Measurements from ENCODE around the gene RPSA.
"Not testable (repeated sequence)": the region's sequence is repeated elsewhere in the genome, so short reads cannot be mapped to it uniquely, and the experiment has no call there.

The RPSA gene

GRCh38 chr3:39406368-39407258, at the start of gene RPSA:
Gene RPSA, plus strand, starts transcription at chr3:39406720. Its CDS starts 934 bp downstream, at chr3:39407654.
- peak; percentile 94 for DNase-seq (ENCODE audit: low spot score)

- no peak for DNase-seq (ENCODE audit: low spot score)
Observed at GRCh38 chr3:39358333-39358732, 48.2 kb upstream of the RPSA start.

GRCh38 chr3:39361252-39361927, 45.1 kb upstream of the RPSA start:
- DNase-seq (ENCODE audit: low spot score) = no peak

DNA sequence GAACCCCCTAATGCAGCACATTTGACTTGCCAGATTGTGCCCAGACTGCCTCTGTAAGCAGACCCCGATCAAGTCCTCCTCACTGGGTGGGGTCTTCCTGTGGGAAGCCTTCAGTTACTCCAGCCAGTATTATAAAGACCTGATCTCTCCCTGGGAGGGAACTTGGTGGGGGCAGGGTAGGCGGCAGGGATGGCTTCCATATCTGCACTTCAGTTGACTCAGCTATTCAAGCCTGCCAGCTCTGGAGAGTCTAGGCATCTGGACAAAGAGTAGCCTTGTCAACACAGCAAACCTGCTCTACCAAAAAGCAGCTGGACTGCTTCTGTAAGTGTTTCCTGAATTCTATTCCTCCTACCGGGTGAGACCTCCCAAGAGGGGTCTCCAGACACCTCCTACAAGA, 44.3 kb upstream of the RPSA start:
- no peak for DNase-seq (ENCODE audit: low spot score)

DNA sequence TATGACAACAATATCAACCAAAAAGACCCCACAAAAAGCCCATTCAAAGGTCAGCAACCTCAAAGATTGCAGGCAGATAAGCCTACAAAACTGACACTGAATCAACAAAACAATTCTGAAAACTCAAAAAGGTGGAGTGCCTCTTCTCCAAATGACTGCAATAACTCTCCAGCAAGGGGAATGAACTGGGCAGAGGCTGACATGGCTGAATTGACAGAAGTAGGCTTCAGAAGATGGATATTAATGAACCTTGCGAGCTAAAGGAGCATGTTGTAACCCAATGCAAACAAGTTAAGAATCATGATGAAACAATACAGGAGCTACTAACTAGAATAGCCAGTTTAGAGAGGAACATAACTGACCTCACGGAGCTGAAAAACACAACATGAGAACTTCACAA, 43.7 kb upstream of the RPSA start:
- no peak for DNase-seq (ENCODE audit: low spot score)

DNA sequence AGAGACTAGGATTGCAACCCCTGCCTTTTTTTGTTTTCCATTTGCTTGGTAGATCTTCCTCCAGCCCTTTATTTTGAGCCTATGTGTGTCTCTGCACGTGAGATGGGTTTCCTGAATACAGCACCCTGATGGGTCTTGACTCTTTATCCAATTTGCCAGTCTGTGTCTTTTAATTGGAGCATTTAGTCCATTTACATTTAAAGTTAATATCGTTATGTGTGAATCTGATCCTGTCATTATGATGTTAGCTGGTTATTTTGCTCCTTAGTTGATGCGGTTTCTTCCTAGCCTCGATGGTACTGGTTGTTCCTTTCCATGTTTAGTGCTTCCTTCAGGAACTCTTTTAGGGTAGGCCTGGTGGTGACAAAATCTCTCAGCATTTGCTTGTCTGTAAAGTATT, 36.1 kb upstream of the RPSA start:
- DNase-seq (ENCODE audit: low spot score) = not testable (repeated sequence)

DNA sequence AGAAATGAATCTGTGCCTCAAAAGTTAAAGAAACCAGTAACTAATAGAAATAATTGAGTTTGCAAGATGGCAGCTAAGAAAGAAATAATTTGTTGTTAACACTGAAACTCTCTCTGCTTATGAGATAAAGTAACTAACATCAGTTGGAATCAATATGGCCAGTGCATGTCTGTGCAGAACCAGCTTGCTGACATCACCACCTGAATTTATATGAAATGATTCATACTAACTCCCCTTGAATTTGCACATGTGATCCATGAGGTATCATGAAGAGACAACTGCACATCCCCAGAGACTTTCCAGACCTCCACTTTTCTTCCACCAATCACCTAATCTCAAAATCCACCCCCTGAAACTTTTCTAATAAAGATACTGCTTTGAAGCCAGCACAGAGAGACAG, 33.7 kb upstream of the RPSA start:
- DNase-seq (ENCODE audit: low spot score) = no peak

GRCh38 chr3:39376959-39377634, 29.4 kb upstream of the RPSA start:
- no peak for DNase-seq (ENCODE audit: low spot score)

GRCh38 chr3:39378088-39378487, 28.4 kb upstream of the RPSA start:
- peak; percentile 73 for DNase-seq (ENCODE audit: low spot score)

- DNase-seq (ENCODE audit: low spot score) = peak; percentile 33
Observed at GRCh38 chr3:39378957-39379777, 27.4 kb upstream of the RPSA start.

DNA sequence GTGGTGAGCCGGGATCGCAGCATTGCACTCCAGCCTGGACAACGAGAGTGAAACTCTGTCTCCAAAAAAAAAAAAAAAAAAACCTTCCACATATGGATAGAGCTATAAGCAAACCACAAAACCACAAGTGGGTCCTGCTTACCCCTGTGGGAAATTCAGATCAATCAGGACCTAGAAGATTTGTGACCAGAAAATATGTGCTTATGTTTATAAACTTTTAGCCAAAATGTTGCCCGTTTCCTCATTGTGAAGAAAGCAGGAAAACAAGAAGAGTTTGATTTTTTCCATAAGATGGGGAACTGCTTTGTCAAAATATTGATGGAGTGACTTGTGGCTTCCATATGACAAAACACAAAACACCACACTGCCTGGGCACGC, 26.8 kb upstream of the RPSA start:
- no peak for DNase-seq (ENCODE audit: low spot score)

DNA sequence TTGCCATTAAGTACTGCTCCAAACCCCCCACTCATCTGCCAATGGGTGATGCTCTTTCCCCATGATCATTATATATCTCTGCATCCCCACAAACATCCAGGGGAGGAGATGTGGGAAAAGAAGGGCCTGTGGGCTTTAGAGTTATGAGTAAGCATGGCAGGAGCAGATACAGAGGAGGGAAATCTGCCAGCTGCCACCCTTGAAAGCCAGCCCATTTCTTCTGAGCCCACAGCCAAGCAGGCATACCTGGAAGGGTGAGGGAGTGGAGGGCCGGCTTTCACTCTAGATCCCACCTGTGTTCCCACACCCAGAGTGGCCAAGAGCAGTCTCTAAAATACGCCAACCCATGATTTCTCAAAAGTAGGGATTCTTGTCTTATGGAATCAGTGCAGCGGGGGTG, 25.1 kb upstream of the RPSA start:
- no peak for DNase-seq (ENCODE audit: low spot score)

GRCh38 chr3:39383045-39383880, 23.3 kb upstream of the RPSA start, which contains the start of gene SLC25A38:
Gene SLC25A38, plus strand, starts transcription at chr3:39383370. Its CDS starts 355 bp downstream, at chr3:39383725.
- DNase-seq (ENCODE audit: low spot score) = peak; percentile 92

- peak; percentile 99 for DNase-seq (ENCODE audit: low spot score)
Observed at GRCh38 chr3:39383881-39384664, 22.4 kb upstream of the RPSA start.

DNA sequence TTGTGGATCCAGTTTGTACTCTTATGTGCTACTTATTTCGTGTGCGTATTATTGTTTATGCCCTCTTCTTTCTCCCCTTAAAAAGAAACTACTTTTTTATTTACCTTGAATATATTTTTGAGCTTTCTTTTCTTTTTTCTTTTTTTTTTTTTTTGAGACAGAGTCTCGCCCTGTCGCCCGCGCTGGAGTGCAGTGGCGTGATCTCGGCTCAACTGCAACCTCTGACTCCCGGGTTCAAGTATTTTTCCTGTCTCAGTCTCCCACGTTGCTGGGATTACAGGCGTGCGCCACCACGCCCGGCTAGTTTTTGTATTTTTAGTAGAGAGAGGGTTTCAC, 21.9 kb upstream of the RPSA start:
- DNase-seq (ENCODE audit: low spot score) = no peak

GRCh38 chr3:39385456-39386090, 20.9 kb upstream of the RPSA start:
- DNase-seq (ENCODE audit: low spot score) = no peak

GRCh38 chr3:39386318-39386717, 20.2 kb upstream of the RPSA start:
- no peak for DNase-seq (ENCODE audit: low spot score)

- no peak for DNase-seq (ENCODE audit: low spot score)
Observed at GRCh38 chr3:39387411-39387975, 19.0 kb upstream of the RPSA start.

- no peak for DNase-seq (ENCODE audit: low spot score)
Observed at GRCh38 chr3:39388153-39388552, 18.4 kb upstream of the RPSA start.
